Mesodermal cell (in vitro differentiated cells): ENCODE measurements around the gene VDAC1.

ENCODE experiments used
- H3K27ac ChIP-seq: 2 replicates; pipeline ENCODE4 v1.7.0; 2013; ENCODE audit warnings: mild to moderate bottlenecking, low read depth, low read length, moderate library complexity; ENCODE audit not compliant: severe bottlenecking
- H3K36me3 ChIP-seq: 2 replicates; pipeline ENCODE4 v1.7.1; 2013; ENCODE audit warnings: mild to moderate bottlenecking, low read length, moderate library complexity; ENCODE audit not compliant: control insufficient read depth, insufficient read depth
- H3K4me1 ChIP-seq: one replicate; pipeline ENCODE4 v1.7.1; 2013; ENCODE audit warnings: mild to moderate bottlenecking, low read length; ENCODE audit not compliant: insufficient read depth, control insufficient read depth, poor library complexity, severe bottlenecking
- H3K4me3 ChIP-seq: 2 replicates; pipeline ENCODE4 v1.7.0; 2013; ENCODE audit warnings: low read length, control low read depth, mild to moderate bottlenecking; ENCODE audit not compliant: insufficient read depth, poor library complexity, severe bottlenecking; ENCODE audit errors: extremely low read depth
- H3K9me3 ChIP-seq: 2 replicates; pipeline ENCODE4 v1.7.1; 2013; ENCODE audit warnings: mild to moderate bottlenecking, low read length, moderate library complexity; ENCODE audit not compliant: control insufficient read depth
- WGBS, 2 experiments: methylation state at CpG; one replicate each; pipeline ENCODE4 v1.1.5; 2013; ENCODE audit warnings: missing lambda C conversion rate in 2 of 2; ENCODE audit not compliant: insufficient coverage in 2 of 2; 5-methylcytosine and 5-hydroxymethylcytosine counted together

The VDAC1 gene

DNA sequence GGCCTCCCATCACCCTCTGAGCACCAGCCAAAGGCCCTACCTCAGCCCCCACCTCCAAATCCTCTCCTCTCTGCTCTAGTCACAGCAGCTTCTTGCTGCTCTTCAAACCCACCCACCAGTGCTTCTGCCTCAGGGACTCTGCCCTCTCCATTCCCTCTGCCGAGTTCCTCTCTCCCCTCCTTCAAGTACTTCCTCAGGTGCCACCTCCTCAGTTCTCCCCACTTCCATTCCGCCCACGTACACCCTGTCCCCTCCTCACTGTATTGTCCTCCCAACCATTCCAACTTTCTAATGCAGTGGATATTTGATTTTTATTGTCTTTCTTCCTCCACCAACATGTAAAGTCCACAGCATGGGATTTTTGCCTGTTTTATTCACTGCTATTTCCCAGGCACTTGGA, 79.5 kb downstream of the VDAC1 start:
- no peak overlapping the region for H3K27ac ChIP-seq
- H3K36me3 ChIP-seq: no peaks in the 10 kb centered on the region
- H3K9me3 ChIP-seq: no peaks in the 10 kb centered on the region
- H3K4me3 ChIP-seq: no peak overlapping the region
- 100% methylated on average over 1 of the region's 3 CpGs; no CpG with 5 or more reads in 1 of the 2 experiments for WGBS, 2 experiments
- H3K4me1 ChIP-seq: peaks cover 25% of the 10 kb centered on the region

- no peaks in the 10 kb centered on the region for H3K9me3 ChIP-seq
- H3K27ac ChIP-seq: no peak overlapping the region
- H3K4me3 ChIP-seq: no peak overlapping the region
- H3K36me3 ChIP-seq: no peaks in the 10 kb centered on the region
- peaks cover 25% of the 10 kb centered on the region for H3K4me1 ChIP-seq
- 71 to 85% methylated on average over 4 to 5 of the region's 5 CpGs for WGBS, 2 experiments
These were observed 80.4 kb downstream of the VDAC1 start for GRCh38 chr5:133924221-133924920.

- WGBS, 2 experiments: 65 to 75% methylated on average over 1 to 4 of the region's 5 CpGs
- H3K9me3 ChIP-seq: no peaks in the 10 kb centered on the region
- no peak overlapping the region for H3K27ac ChIP-seq
- no peak overlapping the region for H3K4me3 ChIP-seq
- no peaks in the 10 kb centered on the region for H3K36me3 ChIP-seq
- H3K4me1 ChIP-seq: peaks cover 25% of the 10 kb centered on the region
These were observed 82.8 kb downstream of the VDAC1 start for GRCh38 chr5:133921979-133922378.
